HG03457 (cell line): ENCODE data around the gene MPRIP.
"Not testable (repeated sequence)": the region's sequence is repeated elsewhere in the genome, so short reads cannot be mapped to it uniquely, and the experiment has no call there.

Experiments used
- ATAC-seq: cut with Tn5 transposase; IDR thresholded peaks from one replicate; pipeline ENCODE4 v1.9.1; 2021; ENCODE audit warnings: moderate number of reproducible peaks; ENCODE audit not compliant: unreplicated experiment

MPRIP gene

DNA sequence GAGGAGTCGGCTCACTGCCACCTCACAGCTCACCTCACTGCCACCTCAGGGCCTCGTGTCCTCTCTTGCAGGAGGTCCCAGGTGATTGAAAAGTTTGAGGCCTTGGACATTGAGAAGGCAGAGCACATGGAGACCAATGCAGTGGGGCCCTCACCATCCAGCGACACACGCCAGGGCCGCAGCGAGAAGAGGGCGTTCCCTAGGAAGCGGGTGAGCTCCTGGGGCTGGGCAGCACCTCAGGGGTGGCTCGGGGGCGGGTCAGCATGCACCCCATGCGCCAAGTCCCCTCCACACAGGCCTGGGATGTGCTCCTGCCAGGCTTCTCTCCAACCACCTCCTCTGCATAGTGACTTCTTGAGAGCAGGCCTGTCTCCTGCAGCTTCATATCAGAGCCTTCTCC, 100.3 kb downstream of the MPRIP start:
- ATAC-seq = no peak

GRCh38 chr17:17143501-17143900, 101.2 kb downstream of the MPRIP start:
- ATAC-seq = no peak

GRCh38 chr17:17144061-17144460, 101.8 kb downstream of the MPRIP start:
- ATAC-seq = no peak

GRCh38 chr17:17144916-17145665, 102.8 kb downstream of the MPRIP start:
- no peak for ATAC-seq

DNA sequence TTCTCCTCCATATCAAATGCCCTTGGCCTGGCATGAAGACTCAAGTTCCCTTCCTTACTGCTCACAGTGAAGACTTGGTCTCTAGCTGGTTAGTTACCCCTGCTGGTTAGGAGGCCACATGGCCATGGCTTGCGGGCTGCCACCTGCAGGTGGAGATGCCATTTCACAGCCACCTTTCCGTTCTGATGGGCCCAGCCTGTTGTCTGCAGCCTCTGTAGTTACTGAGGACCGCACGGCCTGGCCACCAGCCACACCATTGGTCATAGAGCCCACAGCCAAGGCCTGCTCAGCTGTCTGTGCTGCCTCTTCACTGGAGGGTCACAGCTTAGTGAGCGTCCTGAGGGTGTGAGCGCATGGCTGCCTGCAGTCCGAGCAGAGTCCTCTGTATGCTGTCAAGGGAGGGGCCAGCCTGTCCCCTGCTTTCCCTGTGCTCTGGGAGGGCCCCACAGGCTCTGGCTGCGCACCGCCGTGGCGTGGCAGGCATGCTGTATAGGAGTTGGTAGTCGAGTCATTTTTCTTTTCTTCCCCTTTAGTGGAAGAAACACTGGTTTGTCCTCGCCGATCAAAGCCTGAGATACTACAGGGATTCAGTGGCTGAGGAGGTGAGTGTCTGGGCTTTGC, 104.6 kb downstream of the MPRIP start:
- ATAC-seq = no peak

DNA sequence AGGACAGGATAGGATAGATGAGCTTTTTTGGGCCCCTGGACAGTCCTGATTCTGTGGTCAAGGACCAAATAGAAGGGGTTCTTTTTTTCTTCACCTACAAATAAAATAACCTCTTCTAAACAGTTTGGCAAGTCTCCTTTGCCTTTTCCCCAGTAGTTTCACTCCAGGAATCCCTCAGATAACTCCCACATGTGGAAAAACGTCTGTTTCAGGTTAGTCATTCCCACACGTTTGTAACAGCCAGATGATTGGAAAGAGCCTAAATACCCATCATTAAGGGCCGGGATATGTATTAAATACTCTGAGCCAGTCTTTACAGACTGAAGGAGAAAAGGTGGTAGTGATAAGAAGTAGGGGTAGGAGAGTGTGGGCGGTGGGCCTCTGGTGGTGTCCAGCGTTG, 105.6 kb downstream of the MPRIP start:
- no peak for ATAC-seq

DNA sequence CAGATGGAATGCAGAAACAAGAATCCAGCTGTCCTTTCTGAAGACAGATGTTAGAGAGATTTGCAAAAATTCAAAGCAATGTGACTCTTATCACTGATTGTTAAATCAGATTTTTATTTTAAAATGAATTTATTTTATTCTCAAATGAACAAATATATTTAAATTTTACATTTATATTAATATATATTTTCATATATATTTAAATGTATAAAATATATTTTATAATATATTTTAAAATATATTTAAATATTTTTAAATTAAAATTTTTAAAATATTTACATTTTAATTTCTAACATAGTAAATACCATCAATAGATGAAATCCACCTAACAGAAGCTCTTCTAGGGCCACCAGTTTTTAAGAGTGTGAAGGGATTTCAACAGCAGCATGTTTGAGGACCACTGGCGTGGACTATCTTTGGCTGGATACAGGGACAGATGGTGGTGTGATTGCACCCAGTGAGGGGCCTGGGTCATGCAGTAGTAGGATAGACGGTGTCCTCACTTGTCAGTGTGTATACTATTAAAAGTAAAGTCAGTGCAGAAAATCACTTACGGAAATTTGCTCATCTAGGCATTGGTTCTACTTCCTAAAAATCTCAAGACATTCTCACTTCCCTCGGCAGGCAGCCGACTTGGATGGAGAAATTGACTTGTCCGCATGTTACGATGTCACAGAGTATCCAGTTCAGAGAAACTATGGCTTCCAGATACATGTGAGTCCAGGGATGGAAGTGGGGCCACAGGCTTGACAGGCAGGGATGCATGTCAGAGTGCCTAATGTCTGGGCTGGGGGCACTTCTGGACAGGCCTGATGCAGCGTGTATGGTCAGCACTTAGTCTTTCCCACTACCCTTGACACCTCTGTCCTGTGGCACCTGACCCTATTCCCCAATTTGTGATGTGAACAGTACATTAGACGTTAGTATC, 107.5 kb downstream of the MPRIP start:
- no peak for ATAC-seq

GRCh38 chr17:17150448-17150800, 108.2 kb downstream of the MPRIP start:
- no peak for ATAC-seq

DNA sequence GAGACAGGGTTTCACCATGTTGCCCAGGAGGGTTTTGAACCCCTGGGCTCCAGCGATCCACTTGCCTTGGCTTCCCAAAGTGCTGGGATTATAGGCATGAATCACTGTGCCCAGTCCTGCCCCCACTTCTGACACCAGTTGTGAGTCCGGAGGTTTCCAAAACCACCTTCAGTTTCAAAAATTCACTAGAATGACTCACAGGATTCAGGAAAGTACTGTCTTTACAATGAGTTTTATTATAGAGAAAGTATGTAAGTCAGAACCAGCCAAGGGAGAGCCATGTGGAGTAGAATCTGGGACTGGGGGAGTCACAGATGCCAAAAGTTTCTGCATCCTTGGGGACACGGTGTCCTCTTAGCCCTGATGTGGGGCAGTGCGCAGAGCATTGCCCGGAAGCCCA, 108.8 kb downstream of the MPRIP start:
- no peak for ATAC-seq

GRCh38 chr17:17151541-17151940, 109.3 kb downstream of the MPRIP start:
- no peak for ATAC-seq

- no peak for ATAC-seq
Measured at GRCh38 chr17:17151962-17152361, 109.7 kb downstream of the MPRIP start.

DNA sequence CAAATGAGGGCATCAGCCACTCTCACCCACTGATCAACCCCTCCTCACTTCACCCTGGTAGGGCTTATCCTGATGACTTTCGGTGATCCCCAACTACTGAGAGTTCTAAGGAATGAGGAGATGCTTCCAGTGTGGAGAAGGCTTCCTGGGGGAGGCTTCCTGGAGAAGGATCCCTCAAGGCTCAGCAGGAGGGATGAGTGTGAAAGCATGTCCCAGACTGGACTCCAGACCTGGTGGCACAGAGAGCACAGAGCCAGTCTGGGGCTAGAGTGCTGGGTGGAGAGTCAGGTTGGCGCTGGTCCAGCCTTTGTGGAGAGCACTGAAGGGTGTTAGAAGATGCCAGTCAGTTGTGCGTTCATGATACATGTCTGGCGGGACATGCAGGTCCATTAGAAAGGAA, 110.1 kb downstream of the MPRIP start:
- ATAC-seq = no peak

- no peak for ATAC-seq
Measured at GRCh38 chr17:17153071-17153470, 110.8 kb downstream of the MPRIP start.

DNA sequence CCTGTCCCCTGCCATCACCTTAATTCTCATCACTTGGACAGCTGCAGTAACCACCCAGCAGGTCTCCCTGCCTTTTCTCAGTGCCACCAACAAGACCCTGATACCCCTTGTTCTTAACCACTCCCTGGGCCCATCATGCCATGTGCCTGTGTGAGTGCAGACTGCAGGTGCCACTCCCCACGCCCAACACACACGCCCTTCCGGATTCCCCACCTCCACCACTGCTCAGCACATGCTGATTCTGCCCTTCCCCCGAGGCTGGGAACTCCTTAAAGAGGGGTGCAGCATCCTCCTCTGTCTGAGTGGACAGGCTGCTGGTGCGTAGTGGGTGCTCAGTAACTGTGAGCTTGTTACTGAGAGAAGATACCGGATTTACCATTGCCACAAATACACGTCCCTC, 111.5 kb downstream of the MPRIP start:
- no peak for ATAC-seq

- ATAC-seq = no peak
Measured at GRCh38 chr17:17154556-17154955, 112.3 kb downstream of the MPRIP start.

- ATAC-seq = no peak
Measured at GRCh38 chr17:17154981-17155380, 112.7 kb downstream of the MPRIP start.

- ATAC-seq = no peak
Measured at GRCh38 chr17:17155568-17155967, 113.3 kb downstream of the MPRIP start.

GRCh38 chr17:17156107-17156506, 113.8 kb downstream of the MPRIP start:
- no peak for ATAC-seq

- ATAC-seq = no peak
Measured at GRCh38 chr17:17156511-17156910, 114.3 kb downstream of the MPRIP start.

GRCh38 chr17:17157041-17157440, 114.8 kb downstream of the MPRIP start:
- no peak for ATAC-seq

DNA sequence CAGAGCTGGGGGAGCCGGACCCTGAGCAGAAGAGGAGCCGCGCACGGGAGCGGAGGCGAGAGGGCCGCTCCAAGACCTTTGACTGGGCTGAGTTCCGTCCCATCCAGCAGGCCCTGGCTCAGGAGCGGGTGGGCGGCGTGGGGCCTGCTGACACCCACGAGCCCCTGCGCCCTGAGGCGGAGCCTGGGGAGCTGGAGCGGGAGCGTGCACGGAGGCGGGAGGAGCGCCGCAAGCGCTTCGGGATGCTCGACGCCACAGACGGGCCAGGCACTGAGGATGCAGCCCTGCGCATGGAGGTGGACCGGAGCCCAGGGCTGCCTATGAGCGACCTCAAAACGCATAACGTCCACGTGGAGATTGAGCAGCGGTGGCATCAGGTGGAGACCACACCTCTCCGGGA, 116.2 kb downstream of the MPRIP start:
- not testable (repeated sequence) for ATAC-seq

DNA sequence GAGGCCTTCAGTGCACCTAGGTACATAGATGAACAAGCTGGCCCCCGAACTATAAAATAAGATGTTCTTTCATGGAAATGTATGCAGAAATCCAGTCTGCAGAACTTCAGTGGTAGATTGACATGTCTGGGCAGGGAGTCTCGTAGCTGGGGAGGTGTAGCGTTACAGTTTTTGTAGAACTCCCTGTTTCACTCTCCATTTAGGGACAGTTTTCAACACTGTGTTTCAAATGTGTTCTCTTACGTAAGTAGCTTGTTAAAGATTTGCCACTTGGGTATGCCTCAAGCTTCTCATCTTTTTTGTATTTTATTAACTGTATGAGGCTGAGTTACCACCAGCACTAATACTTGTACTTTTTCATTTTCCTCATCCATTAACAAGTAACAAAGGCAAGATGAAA, 117.3 kb downstream of the MPRIP start:
- no peak for ATAC-seq
